ENCODE data around the gene IL19. TPM values are rescaled to one million over a fixed set of nuclear protein-coding genes. Genes with fewer than 3 reads are reported as not detected.

Gene IL19
- total RNA-seq, 1 experiment from 2014 or later, result not detected

DNA sequence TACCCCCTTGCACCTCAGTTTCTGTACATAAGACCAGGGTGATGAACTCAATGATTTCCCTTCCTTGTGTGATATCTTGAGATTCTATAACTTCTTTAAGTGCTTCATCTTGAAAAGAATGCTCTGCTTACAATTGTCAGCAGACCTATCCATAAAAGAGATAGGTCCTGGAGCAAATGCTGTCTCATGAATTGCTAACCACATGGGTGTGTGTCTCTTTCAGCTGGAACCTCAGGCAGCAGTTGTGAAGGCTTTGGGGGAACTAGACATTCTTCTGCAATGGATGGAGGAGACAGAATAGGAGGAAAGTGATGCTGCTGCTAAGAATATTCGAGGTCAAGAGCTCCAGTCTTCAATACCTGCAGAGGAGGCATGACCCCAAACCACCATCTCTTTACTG, 97.7 kb downstream of the IL19 start:
- H3K27ac Mint-ChIP-seq, result no peak overlapping the region; a peak in 1 of 7 replicates
- H3K4me1 ChIP-seq (ENCODE audit: insufficient read depth, low read length), result no peaks in the 10 kb centered on the region
- H4K20me1 ChIP-seq (ENCODE audit: control insufficient read depth, insufficient read depth, insufficient read length), result no peaks in the 10 kb centered on the region
- no peak overlapping the region for H3K9ac ChIP-seq (ENCODE audit: extremely low read depth, insufficient read length, low read length)
- H4K8ac ChIP-seq (replicated peaks; ENCODE audit: insufficient read length, low read depth, low read length), result no peak overlapping the region
- H3K23me2 ChIP-seq (ENCODE audit: insufficient read length, low read depth, low read length, poor library complexity, severe bottlenecking), result no peaks in the 10 kb centered on the region
- H3K36me3 Mint-ChIP-seq (ENCODE audit: insufficient read depth in 1 of 3, low read depth in 3 of 3), result no peaks in the 10 kb centered on the region
- no peak overlapping the region for H3K23ac ChIP-seq (ENCODE audit: insufficient read length, low read depth, low read length)
- H3K4me2 ChIP-seq (ENCODE audit: insufficient read depth, insufficient read length, low read length), result no peak overlapping the region
- no CpG with 5 or more reads among the region's 1 CpG for WGBS (ENCODE audit: extremely low coverage, insufficient read length, low lambda C conversion rate)
- H3K9me3 Mint-ChIP-seq, result no peaks in the 10 kb centered on the region; a peak in 1 of 5 replicates
- H3K79me2 ChIP-seq (ENCODE audit: insufficient read depth, low read length), result 0 out of 2 replicates have a peak, but pooled peaks cover 1% of the 10 kb centered on the region
- H2BK12ac ChIP-seq (ENCODE audit: insufficient read length, low read depth, low read length), result no peak overlapping the region
- H4K5ac ChIP-seq (ENCODE audit: insufficient read length, low read depth, low read length), result no peak overlapping the region
- no peak overlapping the region for H2BK20ac ChIP-seq (ENCODE audit: low read depth, low read length, poor library complexity, severe bottlenecking)
- no peak overlapping the region for H2BK120ac ChIP-seq (ENCODE audit: low read depth, low read length, poor library complexity, severe bottlenecking)
- no peak overlapping the region for H3K27ac ChIP-seq (ENCODE audit: insufficient read length, low read depth, low read length)
- TF ChIP-seq, protein P1, sequence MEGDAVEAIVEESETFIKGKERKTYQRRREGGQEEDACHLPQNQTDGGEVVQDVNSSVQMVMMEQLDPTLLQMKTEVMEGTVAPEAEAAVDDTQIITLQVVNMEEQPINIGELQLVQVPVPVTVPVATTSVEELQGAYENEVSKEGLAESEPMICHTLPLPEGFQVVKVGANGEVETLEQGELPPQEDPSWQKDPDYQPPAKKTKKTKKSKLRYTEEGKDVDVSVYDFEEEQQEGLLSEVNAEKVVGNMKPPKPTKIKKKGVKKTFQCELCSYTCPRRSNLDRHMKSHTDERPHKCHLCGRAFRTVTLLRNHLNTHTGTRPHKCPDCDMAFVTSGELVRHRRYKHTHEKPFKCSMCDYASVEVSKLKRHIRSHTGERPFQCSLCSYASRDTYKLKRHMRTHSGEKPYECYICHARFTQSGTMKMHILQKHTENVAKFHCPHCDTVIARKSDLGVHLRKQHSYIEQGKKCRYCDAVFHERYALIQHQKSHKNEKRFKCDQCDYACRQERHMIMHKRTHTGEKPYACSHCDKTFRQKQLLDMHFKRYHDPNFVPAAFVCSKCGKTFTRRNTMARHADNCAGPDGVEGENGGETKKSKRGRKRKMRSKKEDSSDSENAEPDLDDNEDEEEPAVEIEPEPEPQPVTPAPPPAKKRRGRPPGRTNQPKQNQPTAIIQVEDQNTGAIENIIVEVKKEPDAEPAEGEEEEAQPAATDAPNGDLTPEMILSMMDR (conservative IDR thresholded peaks at IDR 0.05), result no peak
- no peak overlapping the region for H3K56ac ChIP-seq (ENCODE audit: insufficient read length, low read depth, low read length)
- no peak overlapping the region for H2BK15ac ChIP-seq (ENCODE audit: low read depth, low read length)
- no peaks in the 10 kb centered on the region for H3K9me3 ChIP-seq (ENCODE audit: control insufficient read depth, low read depth, low read length)
- no peaks in the 10 kb centered on the region; a peak in 1 of 4 replicates for H3K4me1 Mint-ChIP-seq
- no peaks in the 10 kb centered on the region for H3K79me1 ChIP-seq (ENCODE audit: insufficient read depth, low read depth, low read length, poor library complexity, severe bottlenecking)
- H3T11ph ChIP-seq (ENCODE audit: low read length), result no peak overlapping the region
- H3K27me3 ChIP-seq (ENCODE audit: insufficient read depth, low read length), result no peaks in the 10 kb centered on the region
- DNase-seq, result no peak
- H3K18ac ChIP-seq (ENCODE audit: insufficient read length, low read depth, low read length), result no peak overlapping the region
- H3K27me3 Mint-ChIP-seq (ENCODE audit: low read depth), result peaks cover 33% of the 10 kb centered on the region
- no peak overlapping the region for H3K4ac ChIP-seq (ENCODE audit: low read depth, low read length)
- no peak overlapping the region for H2AFZ ChIP-seq (ENCODE audit: low read length)
- no peak overlapping the region for H3K4me3 Mint-ChIP-seq
- no peak overlapping the region for H2AK5ac ChIP-seq (ENCODE audit: insufficient read length, low read length)
- H4K91ac ChIP-seq (ENCODE audit: insufficient read length, low read depth, low read length), result no peak overlapping the region
- no peak overlapping the region for H3K14ac ChIP-seq (ENCODE audit: insufficient read depth, low read length)
- H2BK5ac ChIP-seq (ENCODE audit: insufficient read length, low read length), result no peak overlapping the region

Data from H9 (cell line).